Measurements from ENCODE around the gene SETMAR.
"Not testable (repeated sequence)": the region's sequence is repeated elsewhere in the genome, so short reads cannot be mapped to it uniquely, and the experiment has no call there.

SETMAR gene

GRCh38 chr3:4303187-4304123 is at the start of gene SETMAR:
SETMAR (plus strand) TSS chr3:4303369; CDS start chr3:4303371, 2 bp downstream.
- peak; percentile 94 for DNase-seq (ENCODE audit: low spot score)

GRCh38 chr3:4261406-4261805 is 41.8 kb upstream of the SETMAR start:
- DNase-seq (ENCODE audit: low spot score), result no peak

GRCh38 chr3:4264040-4264439 is 39.1 kb upstream of the SETMAR start:
- DNase-seq (ENCODE audit: low spot score), result no peak

GRCh38 chr3:4270720-4271119 is 32.4 kb upstream of the SETMAR start:
- no peak for DNase-seq (ENCODE audit: low spot score)

- peak; percentile 39 for DNase-seq (ENCODE audit: low spot score)
Observed at GRCh38 chr3:4271834-4272233, 31.3 kb upstream of the SETMAR start.

GRCh38 chr3:4279516-4280105 is 23.6 kb upstream of the SETMAR start:
- DNase-seq (ENCODE audit: low spot score), result no peak

GRCh38 chr3:4281991-4282390 is 21.2 kb upstream of the SETMAR start:
- no peak for DNase-seq (ENCODE audit: low spot score)

- DNase-seq (ENCODE audit: low spot score), result no peak
Observed at GRCh38 chr3:4284865-4285264, 18.3 kb upstream of the SETMAR start.

- no peak for DNase-seq (ENCODE audit: low spot score)
Observed at GRCh38 chr3:4289044-4289443, 14.1 kb upstream of the SETMAR start.

- peak; percentile 60 for DNase-seq (ENCODE audit: low spot score)
Observed at GRCh38 chr3:4290272-4290893, 12.8 kb upstream of the SETMAR start.

- DNase-seq (ENCODE audit: low spot score), result no peak
Observed at GRCh38 chr3:4292301-4292700, 10.9 kb upstream of the SETMAR start.

- no peak for DNase-seq (ENCODE audit: low spot score)
Observed at GRCh38 chr3:4294616-4295327, 8.4 kb upstream of the SETMAR start.

GRCh38 chr3:4296454-4296853 is 6.7 kb upstream of the SETMAR start:
- DNase-seq (ENCODE audit: low spot score), result not testable (repeated sequence)

- no peak for DNase-seq (ENCODE audit: low spot score)
Observed at GRCh38 chr3:4297486-4297885, 5.7 kb upstream of the SETMAR start.

GRCh38 chr3:4302747-4303146 is 422 bp upstream of the SETMAR start:
- DNase-seq (ENCODE audit: low spot score), result no peak

GRCh38 chr3:4305210-4305609 is 2.0 kb downstream of the SETMAR start:
- not testable (repeated sequence) for DNase-seq (ENCODE audit: low spot score)

- DNase-seq (ENCODE audit: low spot score), result no peak
Observed at GRCh38 chr3:4306091-4306490, 2.9 kb downstream of the SETMAR start.

GRCh38 chr3:4306860-4307259 is 3.7 kb downstream of the SETMAR start:
- DNase-seq (ENCODE audit: low spot score), result no peak

GRCh38 chr3:4309491-4310128 is 6.4 kb downstream of the SETMAR start:
- no peak for DNase-seq (ENCODE audit: low spot score)

- DNase-seq (ENCODE audit: low spot score), result no peak
Observed at GRCh38 chr3:4310971-4311370, 7.8 kb downstream of the SETMAR start.

GRCh38 chr3:4311496-4311895 is 8.3 kb downstream of the SETMAR start:
- no peak for DNase-seq (ENCODE audit: low spot score)

All from AG08395 (cell line).